Kidney epithelial cell (primary cell): Measurements from ENCODE around the gene VWC2. TPM values are rescaled to one million over a fixed set of nuclear protein-coding genes. Genes with fewer than 3 reads are reported as not detected.

Source experiments
- DNase-seq: peaks from one replicate; pipeline ENCODE4 v3.0.0-alpha.2; 2010; ENCODE audit warnings: low read depth
- H3K27me3 ChIP-seq: 2 replicates; pipeline ENCODE4 v1.6.0; 2011; ENCODE audit warnings: low read length; ENCODE audit not compliant: control insufficient read depth, insufficient read depth
- H3K36me3 ChIP-seq: 2 replicates; pipeline ENCODE4 v1.5.1; 2011; ENCODE audit warnings: low read length; ENCODE audit not compliant: control insufficient read depth, insufficient read depth
- H3K4me3 ChIP-seq: 2 replicates; pipeline ENCODE4 v1.5.1; 2011; ENCODE audit warnings: low read depth, mild to moderate bottlenecking, control low read depth, low read length
- total RNA-seq: library from RNA; depleted of rRNA; stranded (reverse); fragments of >200 nt; gene quantifications from 2 replicates; pipeline ENCODE4 v1.2.3, GENCODE V29; 2015
- TF ChIP-seq, protein P1 (sequence below): IDR thresholded peaks from 2 replicates; pipeline ENCODE4 v1.5.1; 2011; ENCODE audit warnings: mild to moderate bottlenecking, moderate library complexity, low read length, control low read depth, inconsistent platforms; ENCODE audit not compliant: insufficient read depth, poor library complexity, severe bottlenecking

The VWC2 gene
- total RNA-seq, 1 donor from 2014 or later: under 0.01 TPM

- Histone ChIP-seq H3K27me3 (no peaks in the 10 kb centered on the region), H3K4me3 (no peak overlapping the region), H3K36me3 (no peaks in the 10 kb centered on the region)
- TF ChIP-seq, protein P1, sequence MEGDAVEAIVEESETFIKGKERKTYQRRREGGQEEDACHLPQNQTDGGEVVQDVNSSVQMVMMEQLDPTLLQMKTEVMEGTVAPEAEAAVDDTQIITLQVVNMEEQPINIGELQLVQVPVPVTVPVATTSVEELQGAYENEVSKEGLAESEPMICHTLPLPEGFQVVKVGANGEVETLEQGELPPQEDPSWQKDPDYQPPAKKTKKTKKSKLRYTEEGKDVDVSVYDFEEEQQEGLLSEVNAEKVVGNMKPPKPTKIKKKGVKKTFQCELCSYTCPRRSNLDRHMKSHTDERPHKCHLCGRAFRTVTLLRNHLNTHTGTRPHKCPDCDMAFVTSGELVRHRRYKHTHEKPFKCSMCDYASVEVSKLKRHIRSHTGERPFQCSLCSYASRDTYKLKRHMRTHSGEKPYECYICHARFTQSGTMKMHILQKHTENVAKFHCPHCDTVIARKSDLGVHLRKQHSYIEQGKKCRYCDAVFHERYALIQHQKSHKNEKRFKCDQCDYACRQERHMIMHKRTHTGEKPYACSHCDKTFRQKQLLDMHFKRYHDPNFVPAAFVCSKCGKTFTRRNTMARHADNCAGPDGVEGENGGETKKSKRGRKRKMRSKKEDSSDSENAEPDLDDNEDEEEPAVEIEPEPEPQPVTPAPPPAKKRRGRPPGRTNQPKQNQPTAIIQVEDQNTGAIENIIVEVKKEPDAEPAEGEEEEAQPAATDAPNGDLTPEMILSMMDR: no peak
- DNase-seq: no peak
Observed at GRCh38 chr7:49894543-49894942, 121.1 kb downstream of the VWC2 start.

- no peak for DNase-seq
- no peak overlapping the region for H3K4me3 ChIP-seq
- TF ChIP-seq, protein P1: no peak
- H3K36me3 ChIP-seq: no peaks in the 10 kb centered on the region
- H3K27me3 ChIP-seq: no peaks in the 10 kb centered on the region
Observed at GRCh38 chr7:49911909-49912308, 138.5 kb downstream of the VWC2 start.

- no peak for DNase-seq
- TF ChIP-seq, protein P1: no peak
- no peak overlapping the region for H3K4me3 ChIP-seq
- no peaks in the 10 kb centered on the region for H3K27me3 ChIP-seq
- no peaks in the 10 kb centered on the region for H3K36me3 ChIP-seq
Observed at GRCh38 chr7:49926720-49927119, 153.3 kb downstream of the VWC2 start.

GRCh38 chr7:49927631-49928030, 154.2 kb downstream of the VWC2 start:
- H3K27me3 ChIP-seq: no peaks in the 10 kb centered on the region
- DNase-seq: no peak
- no peaks in the 10 kb centered on the region for H3K36me3 ChIP-seq
- H3K4me3 ChIP-seq: no peak overlapping the region
- TF ChIP-seq, protein P1: no peak

DNA sequence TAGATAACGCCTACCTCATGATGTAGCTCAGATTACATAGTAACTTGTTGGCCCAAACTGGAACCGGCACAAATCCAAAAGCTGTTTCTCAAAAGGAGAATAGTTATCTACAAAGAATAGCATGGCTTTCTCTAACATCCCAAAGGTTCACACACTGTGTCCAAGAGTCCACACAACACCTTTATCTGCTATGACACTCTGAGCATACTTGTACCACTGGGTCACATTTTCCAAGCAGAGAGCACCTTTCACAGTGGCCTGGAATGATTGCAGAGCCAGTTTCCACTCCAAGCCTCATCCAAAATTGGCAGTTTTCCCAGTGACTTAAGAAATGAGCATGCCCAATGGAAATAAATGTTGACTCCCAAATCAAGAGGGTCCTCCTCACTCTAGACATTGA, 155.3 kb downstream of the VWC2 start:
- Histone ChIP-seq H3K4me3 (no peak overlapping the region), H3K27me3 (no peaks in the 10 kb centered on the region), H3K36me3 (no peaks in the 10 kb centered on the region)
- DNase-seq: no peak
- TF ChIP-seq, protein P1: no peak

DNA sequence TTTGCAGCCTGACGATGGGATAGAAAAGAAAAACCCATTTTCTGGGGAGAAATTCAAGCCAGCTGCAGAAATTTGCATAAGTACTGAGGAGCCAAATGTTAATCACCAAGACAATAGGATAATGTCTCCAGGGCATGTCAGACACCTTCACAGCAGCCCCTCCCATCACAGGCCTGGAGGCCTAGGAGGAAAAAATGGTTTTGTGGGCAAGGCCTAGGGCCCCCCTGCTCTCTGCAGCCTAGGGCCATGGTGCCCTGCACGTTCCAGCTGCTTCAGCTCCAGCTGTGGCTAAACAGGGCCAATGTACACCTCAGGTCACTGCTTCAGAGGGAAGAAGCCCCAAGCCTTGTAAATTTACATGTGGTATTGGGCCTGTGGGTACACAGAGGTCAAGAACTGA, 158.2 kb downstream of the VWC2 start:
- H3K36me3 ChIP-seq: no peaks in the 10 kb centered on the region
- no peaks in the 10 kb centered on the region for H3K27me3 ChIP-seq
- no peak for DNase-seq
- H3K4me3 ChIP-seq: no peak overlapping the region
- TF ChIP-seq, protein P1: no peak
